Mucosa of rectum (tissue), 2 donors: ENCODE data around the gene MVK.

Experiments
- H3K27ac ChIP-seq, 2 donors: one replicate each; pipeline ENCODE4 v1.7.0; 2013; ENCODE audit warnings: inconsistent platforms in 2 of 2, low read depth in 2 of 2, low read length in 2 of 2
- H3K27me3 ChIP-seq, 2 donors: one replicate each; pipeline ENCODE4 v1.7.0; 2013; ENCODE audit warnings: low read length in 2 of 2; ENCODE audit not compliant: control insufficient read depth in 2 of 2, insufficient read depth in 2 of 2
- H3K36me3 ChIP-seq, 2 donors: one replicate each; pipeline ENCODE4 v1.7.0; 2013; ENCODE audit warnings: low read length in 2 of 2; ENCODE audit not compliant: control insufficient read depth in 2 of 2, insufficient read depth in 2 of 2
- H3K4me1 ChIP-seq, 2 donors: one replicate each; pipeline ENCODE4 v1.7.0; 2013; ENCODE audit warnings: low read length in 2 of 2, mild to moderate bottlenecking in 1 of 2; ENCODE audit not compliant: control insufficient read depth in 2 of 2, insufficient read depth in 2 of 2
- H3K4me3 ChIP-seq, 2 donors: one replicate each; pipeline ENCODE4 v1.7.0; 2013; ENCODE audit warnings: low read length in 2 of 2
- H3K9ac ChIP-seq, 2 donors: one replicate each; pipeline ENCODE4 v1.7.0; 2013; ENCODE audit warnings: low read length in 2 of 2, low read depth in 1 of 2, mild to moderate bottlenecking in 1 of 2
- H3K9me3 ChIP-seq, 2 donors: one replicate each; pipeline ENCODE4 v1.7.0; 2013; ENCODE audit warnings: low read length in 2 of 2; ENCODE audit not compliant: control insufficient read depth in 2 of 2
- donor health status: healthy.
- donor health status: Normal muscosa, but diverticular disease.

MVK gene

GRCh38 chr12:109545826-109546225 lies 27.8 kb upstream of the MVK start:
- H3K27ac ChIP-seq = no peak overlapping the region
- no peaks in the 10 kb centered on the region for H3K4me1 ChIP-seq
- peaks cover 8 to 11% of the 10 kb centered on the region in 2 donors for H3K27me3 ChIP-seq
- H3K4me3 ChIP-seq = no peak overlapping the region
- no peak overlapping the region for H3K9ac ChIP-seq
- H3K36me3 ChIP-seq = no peaks in the 10 kb centered on the region
- H3K9me3 ChIP-seq = no peaks in the 10 kb centered on the region

GRCh38 chr12:109547286-109547685 lies 26.3 kb upstream of the MVK start:
- Histone ChIP-seq H3K27ac (no peak overlapping the region), H3K27me3 (peaks cover 8 to 11% of the 10 kb centered on the region in 2 donors), H3K4me1 (no peaks in the 10 kb centered on the region), H3K36me3 (no peaks in the 10 kb centered on the region), H3K9me3 (no peaks in the 10 kb centered on the region), H3K4me3 (no peak overlapping the region), H3K9ac (no peak overlapping the region)

DNA sequence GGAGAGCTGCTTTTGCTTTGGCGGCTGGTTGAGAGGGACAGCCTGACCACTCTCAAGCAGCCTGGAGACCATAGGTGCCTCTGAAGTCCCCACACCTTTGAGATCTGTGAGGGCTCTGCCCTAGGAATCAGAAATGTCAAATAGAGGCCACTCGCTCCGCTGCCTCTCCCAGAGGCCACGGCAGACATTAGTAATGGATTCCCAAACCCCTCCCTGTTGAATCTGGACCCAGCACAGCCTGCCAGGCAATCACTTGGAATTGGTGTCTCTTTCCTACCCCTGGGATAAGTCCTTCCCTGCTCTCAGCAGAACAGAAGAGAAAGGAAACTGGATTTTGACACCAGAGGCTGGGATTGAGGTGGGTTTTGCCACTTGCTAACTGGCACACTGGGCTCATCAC lies 25.3 kb upstream of the MVK start:
- no peak overlapping the region for H3K27ac ChIP-seq
- no peak overlapping the region for H3K9ac ChIP-seq
- no peaks in the 10 kb centered on the region for H3K9me3 ChIP-seq
- H3K27me3 ChIP-seq = peaks cover 11% of the 10 kb centered on the region in 2 donors
- no peaks in the 10 kb centered on the region for H3K4me1 ChIP-seq
- no peaks in the 10 kb centered on the region for H3K36me3 ChIP-seq
- no peak overlapping the region for H3K4me3 ChIP-seq

- H3K27ac ChIP-seq = no peak overlapping the region
Observed at GRCh38 chr12:109549613-109550270, 23.9 kb upstream of the MVK start.

GRCh38 chr12:109550281-109550680 lies 23.3 kb upstream of the MVK start:
- H3K4me1 ChIP-seq = no peaks in the 10 kb centered on the region
- H3K27ac ChIP-seq = no peak overlapping the region
- H3K4me3 ChIP-seq = no peak overlapping the region
- H3K27me3 ChIP-seq = peaks cover 11% of the 10 kb centered on the region in 2 donors
- no peak overlapping the region for H3K9ac ChIP-seq
- no peaks in the 10 kb centered on the region for H3K9me3 ChIP-seq
- no peaks in the 10 kb centered on the region for H3K36me3 ChIP-seq

More at GRCh38 chr12:109549613-109550270, 23.9 kb upstream of the MVK start:
- no peak overlapping the region for H3K9ac ChIP-seq
- no peaks in the 10 kb centered on the region for H3K9me3 ChIP-seq
- H3K27me3 ChIP-seq = peaks cover 11% of the 10 kb centered on the region in 2 donors
- H3K4me3 ChIP-seq = no peak overlapping the region
- no peaks in the 10 kb centered on the region for H3K36me3 ChIP-seq
- no peaks in the 10 kb centered on the region for H3K4me1 ChIP-seq

GRCh38 chr12:109551108-109551507 lies 22.5 kb upstream of the MVK start:
- Histone ChIP-seq H3K4me3 (no peak overlapping the region), H3K9ac (no peak overlapping the region), H3K4me1 (no peaks in the 10 kb centered on the region), H3K27ac (no peak overlapping the region), H3K36me3 (no peaks in the 10 kb centered on the region), H3K9me3 (no peaks in the 10 kb centered on the region), H3K27me3 (peaks cover 11% of the 10 kb centered on the region in 2 donors)

GRCh38 chr12:109552971-109553370 lies 20.6 kb upstream of the MVK start:
- no peaks in the 10 kb centered on the region for H3K36me3 ChIP-seq
- H3K4me1 ChIP-seq = peaks cover 0 to 2% of the 10 kb centered on the region in 2 donors
- H3K27ac ChIP-seq = no peak overlapping the region
- peaks cover 8 to 11% of the 10 kb centered on the region in 2 donors for H3K27me3 ChIP-seq
- H3K9me3 ChIP-seq = no peaks in the 10 kb centered on the region
- H3K4me3 ChIP-seq = no peak overlapping the region
- H3K9ac ChIP-seq = no peak overlapping the region

- H3K27me3 ChIP-seq = peaks cover 8 to 11% of the 10 kb centered on the region in 2 donors
- no peak overlapping the region for H3K4me3 ChIP-seq
- H3K4me1 ChIP-seq = peaks cover 4 to 7% of the 10 kb centered on the region in 2 donors
- H3K9ac ChIP-seq = no peak overlapping the region
- H3K27ac ChIP-seq = no peak overlapping the region
- no peaks in the 10 kb centered on the region for H3K9me3 ChIP-seq
- H3K36me3 ChIP-seq = no peaks in the 10 kb centered on the region
Observed at GRCh38 chr12:109553483-109553882, 20.1 kb upstream of the MVK start.

GRCh38 chr12:109553906-109554500 lies 19.6 kb upstream of the MVK start:
- H3K36me3 ChIP-seq = no peaks in the 10 kb centered on the region
- no peaks in the 10 kb centered on the region for H3K9me3 ChIP-seq
- peaks cover 8 to 9% of the 10 kb centered on the region in 2 donors for H3K27me3 ChIP-seq
- peaks cover 7 to 11% of the 10 kb centered on the region in 2 donors for H3K4me1 ChIP-seq
- no peak overlapping the region for H3K4me3 ChIP-seq
- H3K27ac ChIP-seq = no peak overlapping the region
- H3K9ac ChIP-seq = no peak overlapping the region

DNA sequence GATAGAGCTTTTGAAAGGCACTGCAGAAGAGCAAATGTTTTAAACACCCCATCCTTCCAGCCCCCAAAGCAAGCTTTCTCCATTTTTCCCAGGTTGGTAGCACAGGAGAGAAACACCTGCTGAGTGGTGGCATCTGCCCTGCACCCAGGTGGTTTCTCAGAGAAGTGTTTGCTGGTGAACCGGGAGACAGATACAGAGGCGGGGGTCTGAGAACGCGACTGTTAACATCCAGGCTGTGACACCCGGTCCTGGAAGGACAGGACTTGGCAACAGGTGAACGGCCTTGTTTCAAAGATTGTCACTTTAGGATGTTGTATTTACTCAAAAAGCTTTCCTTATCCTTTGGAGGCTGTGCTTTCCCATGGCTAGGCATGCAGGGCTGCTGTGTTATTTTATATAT lies 18.8 kb upstream of the MVK start:
- no peaks in the 10 kb centered on the region for H3K9me3 ChIP-seq
- H3K36me3 ChIP-seq = no peaks in the 10 kb centered on the region

More for the DNA sequence above, 18.8 kb upstream of the MVK start:
- no peak overlapping the region for H3K9ac ChIP-seq
- H3K27ac ChIP-seq = no peak overlapping the region
- peaks cover 5 to 6% of the 10 kb centered on the region in 2 donors for H3K27me3 ChIP-seq
- no peak overlapping the region for H3K4me3 ChIP-seq
- peaks cover 9 to 13% of the 10 kb centered on the region in 2 donors for H3K4me1 ChIP-seq
